H9 (cell line): ENCODE results near the gene COL28A1. TPM values are rescaled to one million over a fixed set of nuclear protein-coding genes. Genes with fewer than 3 reads are reported as not detected.

Source experiments
- DNase-seq: peaks from one replicate; pipeline ENCODE4 v3.0.0-alpha.2; 2017
- H2AFZ ChIP-seq: one replicate; pipeline ENCODE4 v1.6.1; 2013; ENCODE audit warnings: mild to moderate bottlenecking, low read length, control low read depth, moderate library complexity
- H2AK5ac ChIP-seq: 2 replicates; pipeline ENCODE4 v1.6.1; 2013; ENCODE audit warnings: low read length, control low read depth, mixed read lengths; ENCODE audit not compliant: insufficient read length
- H2BK120ac ChIP-seq: one replicate; pipeline ENCODE4 v1.6.1; 2013; ENCODE audit warnings: low read depth, mild to moderate bottlenecking, low read length, control low read depth, inconsistent platforms; ENCODE audit not compliant: poor library complexity, severe bottlenecking
- H2BK12ac ChIP-seq: 2 replicates; pipeline ENCODE4 v1.6.1; 2013; ENCODE audit warnings: low read length, control low read depth, mixed read lengths, low read depth; ENCODE audit not compliant: insufficient read length
- H2BK15ac ChIP-seq: 2 replicates; pipeline ENCODE4 v1.6.1; 2013; ENCODE audit warnings: low read depth, low read length, control low read depth
- H2BK20ac ChIP-seq: one replicate; pipeline ENCODE4 v1.6.1; 2013; ENCODE audit warnings: low read depth, mild to moderate bottlenecking, low read length, control low read depth, inconsistent platforms; ENCODE audit not compliant: poor library complexity, severe bottlenecking
- H2BK5ac ChIP-seq: 2 replicates; pipeline ENCODE4 v1.6.1; 2013; ENCODE audit warnings: low read length, control low read depth, mixed read lengths; ENCODE audit not compliant: insufficient read length
- H3K14ac ChIP-seq: 2 replicates; pipeline ENCODE4 v1.6.1; 2013; ENCODE audit warnings: low read length, control low read depth; ENCODE audit not compliant: insufficient read depth
- H3K18ac ChIP-seq: 2 replicates; pipeline ENCODE4 v1.6.1; 2013; ENCODE audit warnings: low read depth, mild to moderate bottlenecking, mixed read lengths, low read length, control low read depth; ENCODE audit not compliant: insufficient read length
- H3K23ac ChIP-seq: 2 replicates; pipeline ENCODE4 v1.6.1; 2013; ENCODE audit warnings: low read length, control low read depth, mixed read lengths, low read depth; ENCODE audit not compliant: insufficient read length
- H3K23me2 ChIP-seq: 2 replicates; pipeline ENCODE4 v1.6.1; 2013; ENCODE audit warnings: low read depth, mild to moderate bottlenecking, mixed read lengths, low read length, control low read depth; ENCODE audit not compliant: insufficient read length, poor library complexity, severe bottlenecking
- H3K27ac ChIP-seq: 2 replicates; pipeline ENCODE4 v1.5.1; 2013; ENCODE audit warnings: low read length, control low read depth, mixed read lengths, low read depth; ENCODE audit not compliant: insufficient read length
- H3K27me3 ChIP-seq: 2 replicates; pipeline ENCODE4 v1.6.1; 2013; ENCODE audit warnings: low read length, control low read depth, inconsistent platforms; ENCODE audit not compliant: insufficient read depth
- H3K4ac ChIP-seq: 2 replicates; pipeline ENCODE4 v1.6.1; 2013; ENCODE audit warnings: low read depth, mild to moderate bottlenecking, control low read depth, inconsistent platforms, low read length, moderate library complexity
- H3K4me1 ChIP-seq: 2 replicates; pipeline ENCODE4 v1.6.1; 2013; ENCODE audit warnings: low read length, control low read depth, inconsistent platforms; ENCODE audit not compliant: insufficient read depth
- H3K4me2 ChIP-seq: 2 replicates; pipeline ENCODE4 v1.6.1; 2013; ENCODE audit warnings: low read length, control low read depth, mixed read lengths; ENCODE audit not compliant: insufficient read length, insufficient read depth
- H3K56ac ChIP-seq: 2 replicates; pipeline ENCODE4 v1.6.1; 2013; ENCODE audit warnings: low read depth, mild to moderate bottlenecking, mixed read lengths, low read length, control low read depth; ENCODE audit not compliant: insufficient read length
- H3K79me1 ChIP-seq: 2 replicates; pipeline ENCODE4 v1.6.1; 2013; ENCODE audit warnings: low read depth, mild to moderate bottlenecking, moderate library complexity, low read length, control low read depth, inconsistent platforms; ENCODE audit not compliant: insufficient read depth, poor library complexity, severe bottlenecking
- H3K79me2 ChIP-seq: 2 replicates; pipeline ENCODE4 v1.6.1; 2013; ENCODE audit warnings: low read length, control low read depth, inconsistent platforms; ENCODE audit not compliant: insufficient read depth
- H3K9ac ChIP-seq: 2 replicates; pipeline ENCODE4 v1.6.1; 2013; ENCODE audit warnings: low read length, control low read depth, mixed read lengths; ENCODE audit not compliant: insufficient read length; ENCODE audit errors: extremely low read depth
- H3K9me3 ChIP-seq: one replicate; pipeline ENCODE4 v1.6.1; 2013; ENCODE audit warnings: low read depth, low read length, inconsistent platforms; ENCODE audit not compliant: control insufficient read depth
- H3T11ph ChIP-seq: one replicate; pipeline ENCODE4 v1.6.1; 2013; ENCODE audit warnings: mild to moderate bottlenecking, low read length, control low read depth, inconsistent platforms
- H4K20me1 ChIP-seq: one replicate; pipeline ENCODE4 v1.6.1; 2013; ENCODE audit not compliant: control insufficient read depth, insufficient read length, insufficient read depth
- H4K5ac ChIP-seq: 2 replicates; pipeline ENCODE4 v1.6.1; 2013; ENCODE audit warnings: low read depth, mild to moderate bottlenecking, mixed read lengths, low read length, control low read depth; ENCODE audit not compliant: insufficient read length
- H4K8ac ChIP-seq: replicated peaks from 2 replicates; pipeline ENCODE4 v1.6.1; 2013; ENCODE audit warnings: low read length, control low read depth, mixed read lengths, low read depth; ENCODE audit not compliant: insufficient read length
- H4K91ac ChIP-seq: 2 replicates; pipeline ENCODE4 v1.6.1; 2013; ENCODE audit warnings: low read depth, mild to moderate bottlenecking, moderate library complexity, mixed read lengths, low read length, control low read depth; ENCODE audit not compliant: insufficient read length
- H3K27ac Mint-ChIP-seq, 3 experiments: 2 replicates in 2 of 3; 3 replicates in 1 of 3; pipeline ENCODE4 v1.8.0; 2020 to 2021; ENCODE audit warnings: mixed read lengths in 3 of 3, mild to moderate bottlenecking in 1 of 3, moderate library complexity in 1 of 3
- H3K27me3 Mint-ChIP-seq: 2 replicates; pipeline ENCODE4 v1.8.0; 2021; ENCODE audit warnings: low read depth, mild to moderate bottlenecking, moderate library complexity, mixed read lengths
- H3K36me3 Mint-ChIP-seq, 3 experiments: 2 replicates in 2 of 3; 3 replicates in 1 of 3; pipeline ENCODE4 v1.8.0; 2020 to 2021; ENCODE audit warnings: low read depth in 3 of 3, mixed read lengths in 3 of 3; ENCODE audit not compliant: insufficient read depth in 1 of 3
- H3K4me1 Mint-ChIP-seq, 2 experiments: 2 replicates each; pipeline ENCODE4 v1.8.0; 2020; ENCODE audit warnings: mixed read lengths in 2 of 2
- H3K4me3 Mint-ChIP-seq, 2 experiments: 2 replicates in 1 of 2; 3 replicates in 1 of 2; pipeline ENCODE4 v1.8.0; 2020 to 2021; ENCODE audit warnings: mild to moderate bottlenecking in 2 of 2, mixed read lengths in 2 of 2, moderate library complexity in 1 of 2
- H3K9me3 Mint-ChIP-seq, 2 experiments: 2 replicates in 1 of 2; 3 replicates in 1 of 2; pipeline ENCODE4 v1.8.0; 2020; ENCODE audit warnings: mild to moderate bottlenecking in 2 of 2, mixed read lengths in 2 of 2, moderate library complexity in 1 of 2
- WGBS: extraction: QIAGEN DNeasy Blood & Tissue Kit; methylation state at CpG from one replicate; pipeline ENCODE4 v1.1.7; 2013; ENCODE audit warnings: missing lambda C conversion rate, low lambda C conversion rate, mixed read lengths; ENCODE audit not compliant: insufficient read length; ENCODE audit errors: extremely low coverage; 5-methylcytosine and 5-hydroxymethylcytosine counted together
- total RNA-seq: library from RNA; stranded (reverse); gene quantifications from 2 replicates; pipeline ENCODE4 v1.2.1, GENCODE V29; 2021
- TF ChIP-seq, protein P1 (sequence below): fragments of 200-600 bp; sonication (generic); conservative IDR thresholded peaks from 3 replicates; pipeline ENCODE4 v1.8.0; 2021; ENCODE audit warnings: antibody characterized with exemption, mild to moderate bottlenecking

The COL28A1 gene
- total RNA-seq, 1 experiment from 2014 or later = 0.66 TPM

DNA sequence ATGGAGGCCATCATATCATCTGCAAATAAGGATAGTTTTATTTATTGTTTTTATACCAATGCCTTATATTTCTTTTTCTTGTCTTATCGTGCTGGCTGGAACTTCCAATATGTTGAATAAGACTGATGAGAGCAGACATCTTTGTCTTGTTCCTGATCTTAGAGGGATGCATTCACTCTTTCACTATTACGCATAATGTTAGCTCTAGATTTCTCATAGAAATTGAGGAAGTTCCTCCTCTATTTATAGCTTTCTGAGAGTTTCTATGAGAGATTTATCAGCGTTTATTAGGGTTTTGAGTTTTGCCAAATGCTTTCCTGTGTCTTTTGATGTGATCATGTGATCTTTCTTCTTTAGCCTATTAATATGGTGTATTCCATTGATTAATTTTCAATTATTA lies 49.3 kb downstream of the COL28A1 start:
- Mint-ChIP-seq H3K36me3 (peaks cover 0 to 12% (median 4%) of the 10 kb centered on the region in 3 experiments; a peak in 4 of 7 replicates), H3K9me3 (peaks cover 22 to 29% of the 10 kb centered on the region in 2 experiments; a peak in 4 of 5 replicates), H3K4me3 (no peak overlapping the region), H3K27me3 (no peaks in the 10 kb centered on the region), H3K27ac (no peak overlapping the region), H3K4me1 (peaks cover 5 to 6% of the 10 kb centered on the region in 2 experiments; a peak in 3 of 4 replicates)
- Histone ChIP-seq H2BK15ac (no peak overlapping the region), H3K27ac (no peak overlapping the region), H2BK12ac (no peak overlapping the region), H2BK20ac (no peak overlapping the region), H3K14ac (no peak overlapping the region), H3K56ac (no peak overlapping the region), H3T11ph (no peak overlapping the region), H2BK5ac (no peak overlapping the region), H3K9ac (no peak overlapping the region), H2BK120ac (no peak overlapping the region), H3K27me3 (no peaks in the 10 kb centered on the region), H3K23ac (no peak overlapping the region), H3K79me2 (no peaks in the 10 kb centered on the region), H4K91ac (no peak overlapping the region), H3K4me1 (no peaks in the 10 kb centered on the region), H3K23me2 (no peaks in the 10 kb centered on the region), H4K8ac (no peak overlapping the region), H3K4ac (no peak overlapping the region), H3K4me2 (no peak overlapping the region), H2AFZ (no peak overlapping the region), H3K9me3 (no peaks in the 10 kb centered on the region), H2AK5ac (no peak overlapping the region), H4K20me1 (no peaks in the 10 kb centered on the region), H3K79me1 (no peaks in the 10 kb centered on the region), H4K5ac (no peak overlapping the region), H3K18ac (no peak overlapping the region)
- no peak for DNase-seq
- TF ChIP-seq, protein P1, sequence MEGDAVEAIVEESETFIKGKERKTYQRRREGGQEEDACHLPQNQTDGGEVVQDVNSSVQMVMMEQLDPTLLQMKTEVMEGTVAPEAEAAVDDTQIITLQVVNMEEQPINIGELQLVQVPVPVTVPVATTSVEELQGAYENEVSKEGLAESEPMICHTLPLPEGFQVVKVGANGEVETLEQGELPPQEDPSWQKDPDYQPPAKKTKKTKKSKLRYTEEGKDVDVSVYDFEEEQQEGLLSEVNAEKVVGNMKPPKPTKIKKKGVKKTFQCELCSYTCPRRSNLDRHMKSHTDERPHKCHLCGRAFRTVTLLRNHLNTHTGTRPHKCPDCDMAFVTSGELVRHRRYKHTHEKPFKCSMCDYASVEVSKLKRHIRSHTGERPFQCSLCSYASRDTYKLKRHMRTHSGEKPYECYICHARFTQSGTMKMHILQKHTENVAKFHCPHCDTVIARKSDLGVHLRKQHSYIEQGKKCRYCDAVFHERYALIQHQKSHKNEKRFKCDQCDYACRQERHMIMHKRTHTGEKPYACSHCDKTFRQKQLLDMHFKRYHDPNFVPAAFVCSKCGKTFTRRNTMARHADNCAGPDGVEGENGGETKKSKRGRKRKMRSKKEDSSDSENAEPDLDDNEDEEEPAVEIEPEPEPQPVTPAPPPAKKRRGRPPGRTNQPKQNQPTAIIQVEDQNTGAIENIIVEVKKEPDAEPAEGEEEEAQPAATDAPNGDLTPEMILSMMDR = no peak
- no CpG with 5 or more reads among the region's 3 CpGs for WGBS
